GM12892 (cell line): Measurements from ENCODE around the gene KIF3B.
"Not testable (repeated sequence)": the region's sequence is repeated elsewhere in the genome, so short reads cannot be mapped to it uniquely, and the experiment has no call there.

ENCODE experiments used
- DNase-seq: peaks from one replicate; pipeline ENCODE4 v3.0.0; 2011; ENCODE audit not compliant: insufficient read length
- FAIRE-seq: peaks from 2 replicates; lab custom pipeline; 2011; peaks lifted over from hg19 to GRCh38; lab: Jason Lieb, UNC
- POLR2A ChIP-seq: IDR thresholded peaks from 2 replicates; pipeline ENCODE4 v1.6.1; 2011; ENCODE audit warnings: low read depth, low read length, control low read depth
- POLR2AphosphoS5 ChIP-seq: IDR thresholded peaks from 2 replicates; pipeline ENCODE4 v1.6.1; 2011; ENCODE audit warnings: low read depth, low read length, control low read depth
- TAF1 ChIP-seq: IDR thresholded peaks from 2 replicates; pipeline ENCODE4 v1.6.1; 2011; ENCODE audit warnings: low read depth, mild to moderate bottlenecking, control low read depth, low read length, borderline replicate concordance

The KIF3B gene

DNA sequence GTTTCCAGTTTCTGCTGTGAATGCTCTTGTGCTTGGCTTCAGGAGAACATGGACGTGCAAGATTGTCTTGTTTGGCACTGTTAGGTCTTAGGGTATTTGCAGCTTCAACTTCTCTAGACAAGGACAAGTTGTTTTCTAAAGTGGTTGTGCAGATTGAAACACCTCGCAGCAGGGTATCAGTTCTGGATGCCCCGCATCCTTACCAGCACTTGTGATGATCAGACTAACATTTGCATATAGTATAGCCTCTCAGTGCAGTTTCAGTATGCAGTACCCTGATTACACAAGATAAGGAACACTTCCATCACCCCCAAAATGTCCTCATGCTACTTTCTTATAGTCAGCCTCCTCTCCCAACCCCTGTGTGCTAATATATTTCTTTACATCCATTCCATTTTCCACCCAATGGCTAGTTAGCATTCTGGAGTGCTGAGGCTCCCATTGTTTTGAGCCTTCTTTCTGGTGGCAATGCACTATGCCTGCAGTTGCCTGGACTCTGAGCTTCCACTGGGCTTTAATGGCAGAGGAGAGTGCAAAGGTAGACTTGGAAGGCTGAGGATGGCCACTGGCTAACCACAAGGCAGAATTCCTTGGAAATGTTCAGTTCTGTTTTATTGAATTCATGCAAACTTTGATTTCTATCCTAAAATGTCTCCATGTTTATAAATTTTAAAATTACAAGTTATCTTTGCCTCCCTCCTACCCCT lies 35.4 kb downstream of the KIF3B start:
- FAIRE-seq: no peak
- TF ChIP-seq POLR2A: no peak
- TF ChIP-seq TAF1: no peak
- TF ChIP-seq POLR2AphosphoS5: no peak
- DNase-seq: no peak

GRCh38 chr20:32314768-32315167 lies 37.3 kb downstream of the KIF3B start:
- no peak for TF ChIP-seq POLR2AphosphoS5
- no peak for TF ChIP-seq TAF1
- no peak for TF ChIP-seq POLR2A
- FAIRE-seq: no peak
- DNase-seq: no peak

DNA sequence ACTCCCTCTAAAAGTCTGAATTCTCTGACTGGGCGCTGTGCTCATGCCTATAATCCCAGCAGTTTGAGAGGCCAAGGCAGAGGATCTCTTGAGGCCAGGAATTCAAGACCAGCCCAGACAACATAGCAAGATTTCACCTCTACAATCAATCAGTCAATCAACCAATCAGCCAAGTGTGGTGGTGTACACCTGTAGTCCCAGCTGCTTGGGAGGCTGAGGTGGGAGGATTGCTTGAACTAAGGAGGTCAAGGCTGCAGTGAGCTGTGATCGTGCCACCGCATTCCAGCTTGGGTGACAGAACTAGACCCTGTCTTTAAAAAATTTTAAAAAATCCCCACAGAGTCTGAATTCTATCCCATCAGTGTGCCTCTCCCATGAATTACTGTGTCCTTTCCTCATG lies 37.9 kb downstream of the KIF3B start:
- TF ChIP-seq POLR2AphosphoS5 (no peak), TAF1 (no peak)
- no peak for FAIRE-seq
- no peak for DNase-seq

DNA sequence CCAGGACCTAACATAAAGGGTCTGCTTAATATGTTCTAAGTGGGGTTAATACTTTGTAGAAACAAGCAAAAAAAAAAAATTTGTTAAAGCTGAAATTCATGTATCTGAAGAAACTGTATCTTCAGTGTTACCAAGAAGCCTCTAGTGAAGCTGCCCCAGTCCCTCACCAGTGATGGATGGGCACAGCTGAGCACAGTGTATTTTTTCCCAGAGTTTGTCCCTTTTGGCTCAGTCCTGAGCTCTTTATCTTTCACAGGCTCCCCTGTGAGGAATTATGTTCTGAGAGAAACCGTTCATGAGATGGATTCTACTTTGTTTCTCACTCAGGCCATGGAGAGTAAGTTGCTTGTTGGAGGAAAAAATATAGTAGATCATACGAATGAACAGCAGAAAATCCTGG lies 38.4 kb downstream of the KIF3B start:
- DNase-seq (no peak), FAIRE-seq (no peak)
- TF ChIP-seq POLR2A (no peak), POLR2AphosphoS5 (no peak), TAF1 (no peak)

- no peak for FAIRE-seq
- DNase-seq: no peak
Observed at GRCh38 chr20:32316667-32317066, 39.2 kb downstream of the KIF3B start.

DNA sequence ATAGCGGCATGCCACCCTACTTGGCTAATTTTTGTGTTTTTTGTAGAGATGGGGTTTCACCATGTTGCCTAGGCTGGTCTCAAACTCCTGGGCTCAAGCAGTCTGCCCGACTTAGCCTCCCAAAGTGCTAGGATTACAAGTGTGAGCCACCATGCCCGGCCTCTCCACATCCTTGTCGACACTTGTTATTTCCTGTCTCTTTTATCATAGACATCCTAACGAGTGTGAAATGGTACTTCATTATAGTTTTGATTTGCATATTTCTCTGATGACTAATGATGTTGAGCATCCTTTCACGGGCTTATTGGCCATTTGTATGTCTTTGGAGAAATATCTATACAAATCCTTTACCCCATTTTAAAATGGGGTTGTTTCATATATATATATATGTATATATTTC lies 41.6 kb downstream of the KIF3B start:
- TF ChIP-seq POLR2A (no peak), TAF1 (no peak), POLR2AphosphoS5 (no peak)
- DNase-seq: no peak
- no peak for FAIRE-seq

More at GRCh38 chr20:32316667-32317066, 39.2 kb downstream of the KIF3B start:
- no peak for TF ChIP-seq POLR2A
- TF ChIP-seq TAF1: no peak
- no peak for TF ChIP-seq POLR2AphosphoS5

GRCh38 chr20:32320305-32320704 lies 42.9 kb downstream of the KIF3B start:
- FAIRE-seq: no peak
- TF ChIP-seq POLR2A (no peak), TAF1 (no peak), POLR2AphosphoS5 (no peak)
- DNase-seq: no peak

DNA sequence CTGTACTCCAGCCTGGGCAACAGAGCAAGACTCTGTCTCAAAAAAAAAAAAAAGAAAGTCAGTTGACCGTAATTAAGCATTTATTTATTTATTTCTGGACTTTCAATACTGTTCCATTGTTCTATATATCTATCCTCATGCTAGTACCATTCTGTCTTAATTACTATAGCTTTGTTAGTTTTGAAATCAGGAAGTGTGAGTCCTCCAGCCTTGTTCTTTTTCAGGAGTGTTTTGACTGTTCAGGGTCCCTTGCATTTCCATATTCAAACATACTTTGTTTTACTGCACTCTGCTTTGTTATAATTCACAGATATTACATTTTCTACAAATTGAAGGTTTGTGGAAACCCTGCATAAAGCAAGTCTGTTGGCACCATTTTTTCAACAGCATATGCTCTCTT lies 43.9 kb downstream of the KIF3B start:
- FAIRE-seq (no peak), DNase-seq (no peak)
- TF ChIP-seq POLR2A (no peak), TAF1 (no peak), POLR2AphosphoS5 (no peak)

DNA sequence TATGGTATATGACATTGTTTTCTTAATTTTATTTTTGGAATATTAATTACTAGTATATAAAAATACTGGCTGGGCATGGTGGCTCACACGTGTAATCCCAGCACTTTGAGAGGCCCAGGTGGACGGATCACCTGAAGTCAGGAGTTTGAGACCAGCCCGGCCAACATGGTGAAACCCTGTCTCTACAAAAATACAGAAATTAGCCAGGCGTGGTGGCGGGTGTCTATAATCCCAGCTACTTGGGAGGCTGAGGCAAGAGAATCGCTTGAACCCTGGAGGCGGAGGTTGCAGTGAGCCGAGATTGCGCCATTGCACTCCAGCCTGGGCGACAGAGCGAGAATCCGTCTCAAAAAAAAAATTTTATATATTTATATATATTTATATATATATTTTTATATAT lies 44.8 kb downstream of the KIF3B start:
- not testable (repeated sequence) for DNase-seq, FAIRE-seq

GRCh38 chr20:32323761-32324160 lies 46.3 kb downstream of the KIF3B start:
- not testable (repeated sequence) for FAIRE-seq, DNase-seq

- DNase-seq (no peak), FAIRE-seq (no peak)
- TF ChIP-seq POLR2A (no peak), POLR2AphosphoS5 (no peak), TAF1 (no peak)
Observed at GRCh38 chr20:32325706-32326503, 48.5 kb downstream of the KIF3B start.

DNA sequence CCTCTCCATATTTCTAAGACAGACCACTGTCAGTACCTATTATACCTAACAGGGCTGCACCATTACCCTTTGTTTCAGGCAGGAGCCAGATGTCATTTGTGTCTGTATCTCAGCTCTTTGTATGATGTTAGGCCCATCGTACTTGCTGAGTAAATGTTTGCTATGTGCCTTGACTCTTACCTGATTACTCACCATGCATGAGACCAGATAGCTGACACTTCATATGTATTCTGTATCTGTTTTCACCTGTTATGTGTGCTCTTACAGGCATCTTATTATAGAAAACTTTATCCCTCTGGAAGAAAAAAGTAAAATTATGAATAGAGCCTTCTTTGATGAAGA lies 49.0 kb downstream of the KIF3B start:
- FAIRE-seq (no peak), DNase-seq (no peak)
- TF ChIP-seq POLR2AphosphoS5: no peak
- no peak for TF ChIP-seq POLR2A
- no peak for TF ChIP-seq TAF1
